ENCODE measurements around the gene ZC3HAV1.
"Not testable (repeated sequence)": the region's sequence is repeated elsewhere in the genome, so short reads cannot be mapped to it uniquely, and the experiment has no call there.

The ZC3HAV1 gene

DNA sequence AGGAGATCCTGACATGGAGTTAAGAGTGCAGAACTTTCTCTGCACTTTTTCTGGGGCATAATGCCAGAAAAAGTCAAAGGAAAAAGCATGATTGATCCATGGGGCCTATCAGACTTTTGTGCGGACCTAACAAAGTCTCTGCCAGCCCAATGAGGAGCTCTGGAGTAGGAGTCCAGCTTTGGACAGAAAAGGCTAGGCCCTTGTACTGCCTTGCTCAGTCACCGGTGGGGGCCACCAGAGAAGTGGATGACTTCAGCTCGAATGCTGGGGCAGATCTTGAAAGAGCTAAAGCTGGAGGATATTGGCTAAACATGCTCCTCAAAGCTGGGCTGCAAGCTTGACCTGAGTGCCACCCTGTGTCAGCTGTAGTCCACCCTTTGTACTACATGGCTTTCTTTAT is 2.8 kb upstream of the ZC3HAV1 start:
- DNase-seq = no peak

DNA sequence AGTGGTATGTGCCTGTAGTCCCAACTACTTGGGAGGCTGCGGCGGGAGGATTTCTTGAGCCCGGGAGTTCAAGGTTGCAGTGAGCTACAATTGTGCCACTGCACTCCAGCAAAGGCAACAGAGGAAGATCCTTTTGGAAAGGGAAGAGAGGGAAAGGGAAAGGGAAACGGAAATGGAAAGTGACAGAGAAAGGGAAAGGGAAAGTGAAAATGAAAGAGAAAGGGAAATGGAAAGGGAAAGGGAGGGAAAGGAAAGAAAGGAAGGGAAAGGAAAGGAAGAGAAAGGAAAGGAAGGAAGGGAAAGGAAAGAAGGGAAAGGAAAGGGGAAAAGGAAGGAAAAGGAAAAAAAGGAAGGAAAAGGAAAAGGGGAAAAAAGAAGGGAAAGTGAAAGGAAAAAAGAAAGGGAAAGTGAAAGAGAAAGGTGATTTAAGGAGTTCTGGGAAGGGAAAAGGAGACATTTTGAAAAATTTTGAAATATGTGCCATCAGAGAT is 2.3 kb upstream of the ZC3HAV1 start:
- no peak for DNase-seq

DNA sequence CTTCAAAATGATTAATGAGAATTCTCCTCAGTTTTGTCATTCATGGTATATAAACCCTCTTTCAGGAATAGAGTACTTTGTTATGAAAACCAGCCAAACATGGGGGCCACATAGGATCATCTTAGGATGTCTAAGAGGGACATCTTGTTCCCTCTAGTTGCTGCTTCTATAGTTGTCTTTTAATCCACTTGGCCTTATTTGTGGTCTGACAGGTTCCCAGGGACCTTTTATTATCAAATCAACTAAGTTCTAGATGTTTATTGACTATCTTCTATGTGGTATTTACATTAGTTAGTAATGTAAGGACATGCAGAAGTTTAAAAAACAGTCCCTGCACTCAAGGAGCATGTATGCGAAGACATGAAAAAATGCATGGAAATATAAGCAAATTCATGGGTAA is 1.6 kb upstream of the ZC3HAV1 start:
- no peak for DNase-seq

DNA sequence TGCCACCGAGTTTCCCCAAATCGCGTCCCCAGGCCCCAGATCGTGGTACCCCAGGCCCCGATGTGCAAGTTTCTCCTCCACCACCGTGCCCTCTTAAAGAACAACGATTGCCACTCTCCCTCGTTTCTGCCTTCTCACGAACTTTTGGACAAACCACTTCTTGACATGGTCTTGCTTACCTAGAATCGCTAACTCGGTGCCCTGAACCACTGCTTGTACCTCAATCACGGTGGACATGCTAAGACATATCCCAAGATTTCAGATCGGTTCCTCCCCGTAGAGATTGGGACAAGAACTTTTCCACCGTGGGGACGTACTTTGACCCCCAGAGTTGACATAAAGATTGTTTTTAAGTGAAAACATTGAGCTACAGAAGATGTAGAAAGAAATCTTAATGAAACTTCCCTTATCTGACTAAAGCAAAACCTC is 477 bp upstream of the ZC3HAV1 start:
- DNase-seq = no peak

DNA sequence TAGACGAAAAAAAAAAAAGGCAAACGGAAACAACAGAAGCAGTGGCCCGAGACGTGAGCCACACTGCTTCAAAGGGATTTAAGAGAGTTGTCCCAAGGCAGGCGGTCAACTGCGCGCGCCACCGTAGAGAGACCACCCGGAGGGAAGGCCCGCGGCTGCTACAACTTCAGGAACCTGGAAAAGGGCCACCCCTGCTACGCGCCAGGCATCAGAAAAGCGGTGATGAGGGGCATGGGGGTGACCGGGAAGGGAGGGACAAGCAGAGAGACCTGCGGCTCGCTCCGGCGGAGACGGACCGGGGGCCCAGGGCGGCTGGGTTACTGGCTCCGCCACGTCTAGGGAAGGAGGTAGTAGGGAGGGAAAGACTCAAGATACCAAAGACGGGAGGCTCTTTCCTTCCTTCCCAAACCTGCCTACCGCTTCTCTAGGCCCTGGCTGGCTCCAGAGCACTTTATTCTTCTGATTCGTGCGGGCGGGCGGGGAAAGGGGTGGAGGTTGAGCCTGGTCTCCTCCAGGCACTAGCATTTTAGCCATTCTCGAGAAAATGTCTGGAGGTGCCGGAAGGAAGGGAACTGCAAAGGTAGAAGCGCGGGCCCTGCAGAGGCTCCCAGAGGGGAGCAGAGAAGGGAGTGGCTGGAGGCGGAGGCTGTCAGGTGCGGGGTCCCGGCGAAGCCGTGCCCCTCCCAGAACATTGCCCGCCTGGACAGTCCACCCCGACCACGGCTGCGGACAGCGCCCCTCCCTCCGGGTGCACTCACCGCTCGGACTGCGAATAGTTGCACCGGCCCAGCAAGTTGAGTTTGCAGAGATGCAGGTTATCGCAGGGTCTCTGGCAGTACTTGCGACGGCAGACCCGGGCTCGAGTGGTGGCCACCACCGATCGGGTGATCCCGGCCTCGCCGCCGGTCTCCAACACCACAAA is 993 bp downstream of the ZC3HAV1 start:
- DNase-seq = no peak

DNA sequence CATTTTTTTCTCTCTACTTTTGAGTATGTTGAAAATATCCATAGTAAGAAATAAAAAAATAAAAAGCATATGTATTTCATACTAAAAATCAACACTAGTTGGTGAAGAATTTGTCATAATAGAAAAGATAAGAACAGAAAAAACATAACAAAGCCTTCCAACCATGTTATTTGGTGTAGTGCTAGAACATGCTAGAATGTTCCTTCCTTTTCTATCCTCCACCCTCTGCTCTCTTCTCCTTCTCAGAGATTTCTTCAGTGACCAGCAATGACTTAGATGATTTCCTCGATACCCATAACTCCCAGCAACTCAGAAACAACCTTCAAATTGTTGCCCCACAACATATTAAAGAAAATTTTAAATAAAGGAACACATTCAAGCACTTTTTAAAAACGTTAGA is 2.6 kb downstream of the ZC3HAV1 start:
- DNase-seq = no peak

DNA sequence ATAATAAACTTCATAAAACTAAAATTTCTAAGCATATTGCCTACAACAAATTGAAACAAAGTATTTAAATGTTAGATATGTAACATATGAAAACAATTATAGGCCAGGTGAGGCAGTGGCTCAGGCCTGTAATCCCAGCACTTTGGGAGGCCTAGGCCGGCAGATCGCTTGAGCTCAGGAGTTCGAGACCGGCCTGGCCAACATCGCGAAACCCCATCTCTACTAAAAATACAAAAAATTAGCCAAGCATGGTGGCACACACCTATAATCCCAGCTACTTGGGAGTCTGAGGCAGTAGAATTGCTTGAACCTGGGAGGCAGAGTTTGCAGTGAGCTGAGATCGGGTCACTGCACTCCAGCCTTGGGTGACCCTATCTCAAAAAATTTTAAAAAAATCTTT is 3.3 kb downstream of the ZC3HAV1 start:
- not testable (repeated sequence) for DNase-seq

DNA sequence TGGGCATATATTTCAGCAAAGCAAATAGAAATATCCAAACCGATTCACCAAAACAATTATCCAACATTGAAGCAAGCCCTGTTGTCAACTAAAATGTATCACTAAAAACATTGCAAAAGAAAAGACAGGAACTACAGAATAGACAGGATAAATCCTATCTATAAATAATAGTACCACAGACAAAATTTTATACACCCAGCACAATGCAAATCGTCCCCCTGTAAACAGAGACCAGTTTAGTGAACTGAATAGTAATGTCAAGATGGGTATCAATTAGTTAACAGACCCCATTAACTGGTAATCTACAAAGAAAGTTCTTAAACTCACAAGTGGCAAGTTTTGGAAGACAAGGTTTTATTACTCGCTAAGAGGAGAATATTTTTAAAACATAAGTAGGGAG is 4.0 kb downstream of the ZC3HAV1 start:
- no peak for DNase-seq

DNA sequence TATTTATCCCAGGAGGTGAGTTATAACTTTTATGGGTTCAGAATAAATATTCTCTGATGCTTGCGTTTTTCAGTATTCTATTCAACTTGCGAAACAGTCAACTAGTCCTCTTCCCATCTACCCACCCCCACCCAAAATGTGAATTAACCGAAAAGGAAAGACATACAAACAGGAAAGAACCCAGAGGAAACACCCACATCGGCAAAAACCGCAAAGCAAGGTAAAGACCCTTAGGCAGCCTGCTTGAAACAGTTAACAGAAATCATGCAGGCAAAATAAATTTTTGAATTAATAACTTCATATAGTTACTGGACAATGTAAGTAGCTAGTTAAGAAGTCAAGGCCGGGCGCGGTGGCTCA is 5.4 kb downstream of the ZC3HAV1 start:
- DNase-seq = no peak

DNA sequence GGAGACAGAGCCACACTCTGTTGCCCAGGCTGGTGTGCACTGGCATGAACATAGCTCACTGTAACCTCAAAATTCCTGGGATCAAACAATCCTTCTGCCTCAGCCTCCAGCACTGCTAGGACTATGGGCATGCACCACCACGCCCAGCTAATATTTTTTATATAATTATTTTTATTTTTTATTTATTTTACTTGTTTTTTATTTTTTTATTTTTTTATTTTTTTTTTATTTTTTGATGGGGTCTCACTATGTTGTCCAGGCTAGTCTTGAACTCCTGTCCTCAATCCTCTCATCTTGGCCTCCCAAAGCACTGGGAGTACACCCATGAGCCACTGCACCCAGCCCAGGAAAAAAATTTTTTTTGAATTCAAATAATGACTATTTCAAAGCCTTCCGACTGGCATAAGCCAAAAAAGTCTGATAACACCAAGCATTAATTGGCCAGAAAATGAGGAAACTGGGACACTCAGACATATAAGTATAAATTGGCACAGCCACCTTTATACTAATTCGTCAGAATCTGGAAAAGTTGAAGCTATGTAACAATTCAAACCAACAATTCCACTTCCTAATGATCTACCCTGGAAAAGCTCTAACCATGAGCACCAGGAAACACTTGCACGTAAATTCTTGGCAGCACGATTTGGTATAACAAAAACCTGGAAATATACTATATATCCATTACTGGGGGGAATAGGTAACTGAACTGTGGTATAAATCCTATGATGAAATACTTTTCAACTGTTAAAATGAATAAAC is 6.3 kb downstream of the ZC3HAV1 start:
- DNase-seq = no peak

DNA sequence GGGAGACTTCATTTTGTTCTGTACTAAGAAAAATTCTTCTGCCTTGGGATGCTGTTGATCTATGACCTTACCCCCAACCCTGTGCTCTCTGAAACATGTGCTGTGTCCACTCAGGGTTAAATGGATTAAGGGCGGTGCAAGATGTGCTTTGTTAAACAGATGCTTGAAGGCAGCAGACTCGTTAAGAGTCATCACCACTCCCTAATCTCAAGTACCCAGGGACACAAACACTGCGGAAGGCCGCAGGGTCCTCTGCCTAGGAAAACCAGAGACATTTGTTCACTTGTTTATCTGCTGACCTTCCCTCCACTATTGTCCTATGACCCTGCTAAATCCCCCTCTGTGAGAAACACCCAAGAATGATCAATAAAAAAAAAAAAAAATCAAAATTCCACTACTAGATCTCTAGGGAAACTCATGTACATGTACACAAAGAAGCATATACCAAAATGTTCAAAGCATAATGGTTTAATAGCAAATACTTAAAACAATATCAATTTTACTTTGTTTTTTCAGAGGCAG is 7.8 kb downstream of the ZC3HAV1 start:
- DNase-seq = not testable (repeated sequence)

DNA sequence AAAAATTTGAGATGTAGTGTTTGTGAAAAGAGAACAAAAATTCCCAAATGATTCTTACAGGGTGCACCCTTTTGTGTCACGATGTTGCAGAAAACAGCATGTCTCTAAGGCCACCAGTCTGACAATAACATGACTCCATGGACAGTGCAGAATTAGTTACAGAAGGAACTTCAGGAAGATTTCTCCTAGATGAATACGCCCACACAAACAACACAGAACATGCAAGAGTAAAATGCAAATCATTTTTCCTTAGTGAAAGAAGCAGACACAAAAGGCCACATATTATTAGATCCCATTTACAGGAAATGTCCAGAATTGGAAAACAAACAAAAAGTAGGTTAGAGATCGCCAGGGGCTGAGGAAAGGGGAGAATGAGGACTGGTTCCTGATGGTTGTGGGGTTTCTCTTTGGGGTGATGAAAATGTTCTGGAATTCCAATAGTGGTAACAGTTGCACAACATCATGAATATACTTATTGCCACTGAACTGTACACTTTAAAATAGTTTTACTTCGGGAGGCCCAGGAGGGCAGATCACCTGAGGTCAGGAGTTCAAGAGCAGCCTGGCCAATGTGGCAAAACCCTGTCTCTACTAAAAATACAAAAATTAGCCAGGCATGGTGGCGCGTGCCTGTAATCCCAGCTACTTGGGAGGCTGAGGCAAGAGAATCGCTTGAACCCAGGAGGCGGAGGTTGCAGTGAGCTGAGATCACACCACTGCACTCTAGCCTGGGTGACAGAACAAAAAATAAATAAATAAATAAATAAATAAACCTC is 10.2 kb downstream of the ZC3HAV1 start:
- no peak for DNase-seq

DNA sequence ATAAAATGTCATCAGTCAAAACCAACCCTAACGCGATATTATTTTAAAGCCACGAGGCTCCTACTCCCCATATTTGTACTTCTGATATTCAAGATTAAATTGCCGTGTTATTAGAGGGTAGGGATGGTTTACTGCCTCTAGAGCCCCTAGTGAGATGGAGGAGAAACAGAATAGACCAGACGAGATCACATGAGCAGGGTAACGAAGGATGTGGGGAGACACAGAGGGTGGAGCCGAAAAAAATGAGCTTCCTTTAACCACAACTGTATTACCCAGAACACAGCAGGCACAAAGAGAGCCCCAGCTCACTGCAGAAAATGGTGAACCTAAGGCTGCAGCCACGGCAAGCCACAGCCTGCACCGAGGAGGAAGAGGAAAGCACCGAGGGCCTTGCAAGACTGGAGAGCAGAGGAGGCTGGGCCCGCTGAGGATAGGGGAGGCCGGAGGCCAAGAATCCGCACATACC is 14.3 kb downstream of the ZC3HAV1 start:
- DNase-seq = no peak

DNA sequence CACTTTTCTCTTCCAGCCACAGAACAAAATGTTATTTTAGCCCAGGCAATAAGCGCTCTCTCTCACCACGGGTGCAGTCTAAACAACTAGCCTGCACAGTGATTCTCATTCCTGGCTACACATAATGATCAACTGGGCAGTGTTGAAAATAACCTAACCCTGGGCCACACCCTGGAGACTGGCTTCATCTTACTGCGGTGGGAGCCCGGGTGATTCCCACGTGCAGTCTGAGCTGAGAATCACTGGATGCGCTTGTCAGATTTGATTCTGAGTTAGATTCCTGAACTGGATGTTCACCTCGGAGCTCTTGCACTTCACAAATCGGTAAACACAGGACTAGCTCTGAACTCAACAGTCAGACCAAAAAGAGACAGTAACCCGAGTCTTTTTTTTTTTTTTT is 14.9 kb downstream of the ZC3HAV1 start:
- no peak for DNase-seq

DNA sequence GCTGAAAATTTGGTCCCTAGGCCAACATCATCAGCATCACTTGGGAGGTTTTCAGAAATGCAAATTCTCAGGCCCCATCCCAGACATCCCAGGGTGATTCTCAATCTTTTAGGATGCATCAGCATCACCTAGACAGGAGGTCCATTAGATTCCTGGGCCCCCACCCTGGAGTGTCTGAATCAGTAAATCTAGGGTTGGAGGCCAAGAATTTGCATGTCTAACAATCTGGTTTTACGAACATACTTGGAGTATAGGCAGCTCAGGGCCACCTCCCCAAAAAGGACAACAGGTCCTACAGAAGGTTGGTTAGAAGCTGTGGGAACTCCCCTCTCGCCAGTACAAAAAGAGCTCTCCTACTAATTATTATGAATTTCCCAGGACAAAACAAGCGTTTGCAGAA is 15.5 kb downstream of the ZC3HAV1 start:
- no peak for DNase-seq

DNA sequence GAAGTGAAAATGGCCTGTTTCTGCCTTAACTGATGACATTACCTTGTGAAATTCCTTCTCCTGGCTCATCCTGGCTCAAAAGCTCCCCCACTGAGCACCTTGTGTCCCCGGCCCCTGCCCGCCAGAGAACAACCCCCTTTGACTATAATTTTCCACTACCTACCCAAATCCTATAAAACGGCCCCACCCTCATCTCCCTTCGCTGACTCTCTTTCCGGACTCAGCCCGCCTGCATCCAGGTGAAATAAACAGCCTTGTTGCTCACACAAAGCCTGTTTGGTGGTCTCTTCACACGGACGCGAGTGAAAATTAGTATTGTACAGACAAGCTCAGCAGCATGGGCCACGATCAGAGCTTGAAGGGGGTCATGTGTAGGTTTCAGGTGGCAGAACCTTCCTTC is 16.0 kb downstream of the ZC3HAV1 start:
- not testable (repeated sequence) for DNase-seq

DNA sequence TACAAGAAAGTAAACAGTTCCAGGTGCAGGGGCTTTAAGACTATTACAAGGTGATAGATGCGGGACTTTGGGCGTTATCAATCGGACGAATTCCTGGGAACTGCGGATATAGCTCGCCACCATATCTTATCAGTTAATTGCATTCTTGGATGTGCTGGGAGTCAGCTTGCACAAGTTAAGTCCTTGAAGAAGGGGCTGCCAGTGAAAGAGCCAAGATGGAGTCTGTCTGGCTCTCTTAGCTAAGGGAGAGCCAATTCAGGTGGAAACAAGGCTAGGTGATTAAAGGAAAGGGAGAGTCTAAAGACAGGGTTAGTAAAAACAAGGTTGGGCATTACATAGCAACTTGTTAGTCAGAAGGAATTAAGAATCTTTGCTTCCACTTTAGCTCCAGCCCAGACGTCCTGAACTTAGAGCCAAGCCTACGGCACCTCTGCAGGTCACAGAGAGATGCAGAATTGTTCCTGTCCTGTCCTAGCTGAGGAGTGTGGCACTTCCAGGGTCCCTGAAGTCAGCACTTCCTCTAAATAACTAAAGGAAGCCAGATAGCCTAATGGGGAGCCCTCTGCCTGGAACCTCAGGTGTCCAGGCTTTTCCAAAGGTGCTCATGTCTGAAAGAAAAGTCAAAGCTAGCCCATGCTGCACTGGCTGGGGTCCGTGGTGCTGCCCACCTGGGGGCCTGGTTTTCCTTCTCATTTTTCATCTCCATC is 17.3 kb downstream of the ZC3HAV1 start:
- no peak for DNase-seq

DNA sequence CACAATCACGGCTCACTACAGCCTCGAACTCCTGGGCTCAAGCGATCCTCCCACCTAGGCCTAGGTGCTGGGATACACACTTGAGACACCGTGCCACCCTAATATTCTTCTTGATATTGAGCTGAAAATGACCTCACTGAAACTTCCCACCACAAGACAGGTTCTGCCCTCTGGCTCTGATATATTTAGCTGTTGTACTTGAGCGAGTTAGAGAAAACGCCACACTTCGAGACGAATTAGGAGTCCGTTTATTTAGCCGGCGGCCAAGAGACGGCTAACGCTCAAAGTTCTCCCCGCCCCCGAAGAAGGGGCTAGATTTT is 17.9 kb downstream of the ZC3HAV1 start:
- DNase-seq = no peak

DNA sequence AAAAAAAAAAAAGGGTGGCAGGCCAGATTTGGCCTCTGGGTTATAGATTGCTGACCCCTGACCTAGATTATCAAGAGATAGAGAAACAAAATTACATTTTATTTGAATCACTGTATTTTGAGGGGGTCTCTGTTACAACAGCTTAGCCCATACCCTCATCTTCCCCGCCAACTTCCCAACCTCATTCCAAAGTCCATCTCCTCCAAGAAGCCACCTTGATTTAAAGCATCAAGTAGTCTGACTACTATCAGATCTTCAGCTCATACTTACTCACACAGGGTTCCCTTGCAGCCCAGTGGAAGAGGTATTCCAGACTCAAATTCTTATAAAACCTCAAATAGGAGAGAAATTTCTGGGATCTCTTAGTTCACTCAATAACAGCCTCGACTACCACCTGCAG is 20.4 kb downstream of the ZC3HAV1 start:
- no peak for DNase-seq

DNA sequence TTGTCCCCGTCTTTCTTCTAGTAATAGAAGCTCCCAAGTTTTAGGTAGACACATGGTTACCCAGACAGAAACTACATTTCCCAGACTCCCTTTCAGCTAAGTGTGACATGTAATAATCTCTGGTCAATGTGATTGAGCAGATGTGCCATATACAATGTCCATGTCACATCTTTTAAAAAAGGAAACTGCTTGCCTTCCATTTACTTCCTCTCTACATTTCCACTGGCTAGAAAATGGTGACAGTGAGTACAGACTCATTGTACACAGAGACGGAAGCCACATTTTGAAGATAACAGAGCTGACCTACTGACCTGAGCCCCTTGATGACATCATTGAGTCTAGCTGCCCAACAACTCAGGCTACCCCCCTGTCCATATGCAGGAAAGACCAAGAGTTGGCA is 21.3 kb downstream of the ZC3HAV1 start:
- DNase-seq = no peak

DNA sequence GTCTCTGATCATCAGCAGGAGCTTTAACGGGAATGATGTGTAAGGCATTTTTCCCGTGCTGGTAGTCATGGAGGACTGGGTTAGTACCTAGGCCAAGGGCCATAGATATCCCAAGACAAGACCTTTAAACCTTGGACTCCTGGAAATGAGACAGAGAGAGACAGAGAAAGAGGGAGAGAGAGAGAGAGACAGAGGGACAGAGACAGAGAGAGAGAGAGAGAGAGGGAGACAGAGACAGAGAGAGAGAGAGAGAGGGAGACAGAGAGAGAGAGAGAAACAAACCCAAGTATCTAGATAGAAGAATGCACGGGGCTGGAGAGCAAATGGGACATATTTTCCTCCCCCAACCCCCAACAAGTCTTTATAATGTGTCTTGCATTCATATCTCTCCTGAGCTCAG is 22.3 kb downstream of the ZC3HAV1 start:
- no peak for DNase-seq

DNA sequence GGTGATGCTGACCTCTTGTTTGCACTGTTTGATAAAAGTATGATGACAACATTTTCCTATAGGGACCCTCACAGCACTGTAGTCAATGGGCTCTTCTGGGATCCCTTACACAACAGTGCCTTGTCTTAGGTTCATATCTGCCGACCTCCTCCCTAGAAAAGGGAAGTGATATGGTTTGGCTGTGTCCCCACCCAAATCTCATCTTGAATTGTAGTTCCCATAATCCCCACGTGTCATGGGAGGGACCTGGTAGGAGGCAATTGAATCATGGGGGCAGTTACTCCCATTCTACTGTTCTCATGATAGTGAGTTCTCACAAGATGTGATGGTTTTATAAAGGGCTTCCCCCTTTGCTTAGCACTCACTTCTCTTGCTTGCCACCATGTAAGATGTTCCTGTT is 23.1 kb downstream of the ZC3HAV1 start:
- no peak for DNase-seq

DNA sequence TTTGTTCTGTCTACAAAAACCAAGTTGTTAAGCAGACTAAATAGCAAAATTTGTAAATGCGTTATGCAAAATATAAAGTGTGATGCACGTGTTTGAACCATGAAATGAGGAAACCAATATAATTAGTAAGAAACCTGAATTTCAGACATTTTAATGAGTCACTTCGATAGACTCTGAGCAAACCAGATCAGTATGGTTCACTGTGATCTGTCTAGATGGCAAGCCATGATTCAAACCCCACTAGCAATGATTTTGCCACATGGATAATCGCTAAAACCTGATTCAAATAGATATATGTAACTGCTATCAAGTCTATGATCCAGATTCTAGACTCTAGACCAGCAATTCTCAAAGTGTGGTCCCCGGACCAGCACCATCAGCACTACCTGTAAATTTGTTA is 24.8 kb downstream of the ZC3HAV1 start:
- no peak for DNase-seq
